MCF 10A (cell line): Measurements from ENCODE around the gene HSPA12B. TPM values are rescaled to one million over a fixed set of nuclear protein-coding genes. Genes with fewer than 3 reads are reported as not detected.

ENCODE experiments used
- BruUV-seq: library from RNA; stranded (reverse); fragments of 400-500 nt; replicated peaks from 2 replicates; lab custom pipeline; 2021; lab: Mats Ljungman, UMichigan
- CTCF ChIA-PET: fragments of 300-600 bp; sonication (Branson Sonifier 250); formaldehyde crosslinking; extraction: SDS; loops from one replicate; lab custom pipeline; 2021; ENCODE audit warnings: antibody characterized with exemption, inconsistent platforms; lab: Yijun Ruan, JAX
- POLR2A ChIA-PET: fragments of 300-600, 350-650 bp; sonication (Branson Sonifier 250); formaldehyde crosslinking; extraction: SDS; loops from one replicate; lab custom pipeline; 2020; ENCODE audit warnings: antibody characterized with exemption, inconsistent platforms; lab: Yijun Ruan, JAX
- DNase-seq: peaks from one replicate; pipeline ENCODE4 v3.0.0-alpha.2; 2018; ENCODE audit not compliant: unreplicated experiment
- H3K27ac Mint-ChIP-seq: one replicate; pipeline ENCODE4 v1.8.0; 2022; ENCODE audit warnings: mild to moderate bottlenecking, low read depth, mixed read lengths; ENCODE audit not compliant: unreplicated experiment
- H3K27me3 Mint-ChIP-seq: one replicate; pipeline ENCODE4 v1.8.0; 2022; ENCODE audit warnings: mixed read lengths; ENCODE audit not compliant: insufficient read depth, unreplicated experiment
- H3K36me3 Mint-ChIP-seq: one replicate; pipeline ENCODE4 v1.8.0; 2022; ENCODE audit warnings: mild to moderate bottlenecking, moderate library complexity, mixed read lengths; ENCODE audit not compliant: insufficient read depth, unreplicated experiment
- H3K4me1 Mint-ChIP-seq: one replicate; pipeline ENCODE4 v1.8.0; 2022; ENCODE audit warnings: mixed read lengths; ENCODE audit not compliant: insufficient read depth, unreplicated experiment
- H3K4me3 Mint-ChIP-seq: one replicate; pipeline ENCODE4 v1.8.0; 2022; ENCODE audit warnings: mild to moderate bottlenecking, moderate library complexity, mixed read lengths; ENCODE audit not compliant: unreplicated experiment
- H3K9me3 Mint-ChIP-seq: one replicate; pipeline ENCODE4 v1.8.0; 2022; ENCODE audit warnings: mixed read lengths; ENCODE audit not compliant: unreplicated experiment
- CTCF ChIP-seq: fragments of 200-600 bp; IDR thresholded peaks from one replicate; pipeline ENCODE4 v1.8.0; 2022; ENCODE audit warnings: antibody characterized with exemption, mild to moderate bottlenecking; ENCODE audit not compliant: unreplicated experiment
- intact Hi-C: fragments of 100-400 bp; cut with micrococcal nuclease; formaldehyde crosslinking; loops from 2 replicates; pipeline ENCODE4 v1.14.1; 2022
- total RNA-seq: library from RNA; stranded (reverse); gene quantifications from 2 replicates; pipeline ENCODE4 v1.2.3, GENCODE V29; 2022

The HSPA12B gene
- total RNA-seq, 1 experiment from 2014 or later, result not detected

DNA sequence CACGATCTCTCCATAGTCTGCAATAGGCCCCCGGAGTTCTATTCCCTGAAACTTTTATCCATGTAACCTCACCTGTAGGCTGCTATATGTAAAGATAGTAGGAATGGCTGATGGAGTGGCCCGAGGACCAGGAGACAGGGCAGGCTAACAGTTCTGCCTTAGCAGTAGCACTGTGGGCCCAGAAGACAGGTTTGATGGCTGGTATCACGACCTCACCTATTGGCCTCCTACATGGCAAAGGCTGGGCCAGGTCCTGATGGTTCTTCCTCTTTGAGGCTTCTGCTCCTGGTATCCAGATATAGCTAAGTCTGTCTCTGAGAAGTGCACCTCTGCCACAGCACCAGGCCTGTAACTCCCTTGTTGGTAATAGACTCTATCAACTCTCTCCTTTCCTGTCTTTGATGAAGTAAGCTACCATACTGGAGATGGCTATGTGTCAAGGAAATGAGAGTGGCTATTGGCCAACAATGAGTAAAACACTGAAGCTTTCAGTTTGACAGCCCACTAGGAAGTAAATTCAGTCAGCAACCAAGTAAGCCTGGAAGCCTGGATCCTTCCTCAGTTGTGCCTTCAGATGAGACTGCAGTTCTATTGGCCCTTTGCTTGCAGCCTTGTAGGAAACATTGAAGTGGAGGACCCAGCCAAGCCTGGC, 43.1 kb downstream of the HSPA12B start:
- ChIA-PET CTCF (interaction anchor here (0.5 to 1.4 kb wide), 5 partner anchors 12 to 562 kb away, joined by 3 to 4 read pairs (median 3); partner anchors contain the start of gene AP5S1), POLR2A (interaction anchor here (1.3 kb wide), 1 partner anchor 12 kb away, joined by 3 read pairs; no protein-coding TSS in a partner anchor)
- Mint-ChIP-seq H3K4me3 (no peak overlapping the region), H3K9me3 (no peaks in the 10 kb centered on the region), H3K27ac (no peak overlapping the region), H3K36me3 (no peaks in the 10 kb centered on the region), H3K27me3 (no peaks in the 10 kb centered on the region), H3K4me1 (peaks cover 4% of the 10 kb centered on the region)
- intact Hi-C loops, result no loop called here
- no peak for DNase-seq
- no TSS peak for BruUV-seq
- no peak for TF ChIP-seq CTCF

DNA sequence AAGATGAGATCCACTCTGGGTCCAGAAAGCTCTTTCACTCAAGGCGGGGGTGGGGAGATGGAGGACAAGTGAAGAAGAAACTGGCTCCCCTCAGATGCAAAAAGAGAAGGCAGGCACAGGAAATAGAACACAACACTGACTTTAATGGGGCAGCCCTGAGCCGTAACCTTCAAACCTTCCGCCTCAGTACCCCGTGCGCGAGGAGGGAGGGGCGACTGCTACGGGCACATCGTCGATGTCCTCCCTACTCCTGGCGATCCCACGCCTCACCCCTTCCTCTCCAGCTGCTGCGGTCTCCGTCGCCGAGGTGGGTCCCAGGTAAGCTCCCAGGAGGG, 44.9 kb downstream of the HSPA12B start:
- Mint-ChIP-seq H3K4me3 (no peak overlapping the region), H3K27me3 (no peaks in the 10 kb centered on the region), H3K4me1 (peaks cover 15% of the 10 kb centered on the region), H3K27ac (no peak overlapping the region), H3K9me3 (no peaks in the 10 kb centered on the region), H3K36me3 (no peaks in the 10 kb centered on the region)
- CTCF ChIA-PET, result interaction anchor here (0.6 kb wide), 1 partner anchor 110 kb away, joined by 3 read pairs; no protein-coding TSS in a partner anchor
- intact Hi-C loops, result no loop called here
- no TSS peak for BruUV-seq
- TF ChIP-seq CTCF, result no peak
- POLR2A ChIA-PET, result interaction anchor here (2.0 kb wide), 1 partner anchor 9 kb away, joined by 9 read pairs; the partner anchor contains the start of gene ADISSP
- no peak for DNase-seq

DNA sequence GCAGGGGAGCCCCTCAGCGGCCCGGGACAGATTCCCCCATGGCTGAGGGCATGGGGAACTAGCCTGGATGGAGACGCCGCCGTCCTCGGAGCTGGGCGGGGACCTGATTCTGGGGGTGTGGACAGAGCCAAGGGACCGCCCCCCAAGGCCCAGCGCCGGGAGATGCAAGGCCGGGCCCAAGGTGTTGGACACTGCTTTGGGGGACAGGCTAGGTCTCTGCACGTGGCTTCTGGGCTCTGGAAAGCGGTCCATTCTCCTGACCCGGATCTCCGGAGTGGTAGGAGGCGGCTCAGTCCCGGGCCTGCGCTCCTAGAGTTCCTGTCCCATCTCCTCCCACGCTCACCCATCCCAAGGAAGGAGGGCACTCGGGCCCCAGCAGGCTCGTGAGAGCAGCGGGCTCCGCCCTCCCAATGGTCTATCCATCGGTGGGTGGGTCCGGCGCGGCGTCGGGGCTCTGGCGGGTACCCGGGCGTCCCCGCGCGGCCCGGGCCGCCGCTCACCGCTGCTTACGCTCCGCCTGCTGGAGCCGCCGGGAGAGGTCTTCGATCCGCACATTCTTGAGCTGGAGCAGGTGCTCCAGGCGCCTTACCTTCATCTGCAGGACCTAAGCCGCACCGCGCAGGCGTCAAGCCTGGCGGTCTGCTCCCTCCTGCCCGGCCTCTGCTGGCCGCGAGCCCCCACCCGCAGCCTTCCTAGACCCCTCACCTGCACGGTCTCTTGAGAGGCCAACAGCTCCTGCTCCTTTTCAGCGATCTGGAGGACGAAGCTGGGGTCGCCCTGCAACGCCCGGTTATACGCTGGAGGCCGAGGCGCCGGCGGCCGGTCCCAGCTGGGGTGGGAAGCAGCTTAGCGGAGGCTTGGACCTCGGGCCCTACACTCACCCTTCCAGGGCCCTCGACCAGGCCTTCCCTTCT, 45.5 kb downstream of the HSPA12B start:
- no peak for TF ChIP-seq CTCF
- no peaks in the 10 kb centered on the region for H3K27me3 Mint-ChIP-seq
- no peak overlapping the region for H3K4me3 Mint-ChIP-seq
- no peaks in the 10 kb centered on the region for H3K9me3 Mint-ChIP-seq
- no TSS peak for BruUV-seq
- no peaks in the 10 kb centered on the region for H3K36me3 Mint-ChIP-seq
- DNase-seq, result no peak
- POLR2A ChIA-PET, result interaction anchor here (1.9 to 2.2 kb wide), 3 partner anchors 10 to 43 kb away, joined by 9 to 17 read pairs (median 15); partner anchors contain the start of genes ADISSP and AP5S1
- no peak overlapping the region for H3K27ac Mint-ChIP-seq
- intact Hi-C loops, result no loop called here
- H3K4me1 Mint-ChIP-seq, result peaks cover 15% of the 10 kb centered on the region
- CTCF ChIA-PET, result interaction anchor here (0.6 to 2.1 kb wide), 8 partner anchors 9 to 42 kb away, joined by 3 to 11 read pairs (median 4); partner anchors contain the start of gene AP5S1

- intact Hi-C loops, result no loop called here
- POLR2A ChIA-PET, result interaction anchor here (0.7 to 2.2 kb wide), 3 partner anchors 11 to 112 kb away, joined by 8 to 17 read pairs (median 15); partner anchors contain the start of genes ADISSP and AP5S1
- CTCF ChIA-PET, result interaction anchor here (0.6 to 2.1 kb wide), 9 partner anchors 9 to 401 kb away, joined by 3 to 11 read pairs (median 4); partner anchors contain the start of gene AP5S1
- no peak overlapping the region for H3K27ac Mint-ChIP-seq
- BruUV-seq, result no TSS peak
- no peak for TF ChIP-seq CTCF
- H3K9me3 Mint-ChIP-seq, result no peaks in the 10 kb centered on the region
- H3K36me3 Mint-ChIP-seq, result peaks cover 8% of the 10 kb centered on the region
- H3K27me3 Mint-ChIP-seq, result no peaks in the 10 kb centered on the region
- DNase-seq, result no peak
- peaks cover 22% of the 10 kb centered on the region for H3K4me1 Mint-ChIP-seq
- no peak overlapping the region for H3K4me3 Mint-ChIP-seq
These were observed 46.5 kb downstream of the HSPA12B start for GRCh38 chr20:3778976-3779375.
